ENCODE measurements around the gene ACSBG1. TPM values are rescaled to one million over a fixed set of nuclear protein-coding genes. Genes with fewer than 3 reads are reported as not detected.

The ACSBG1 gene
- total RNA-seq, 1 donor from 2014 or later = not detected

DNA sequence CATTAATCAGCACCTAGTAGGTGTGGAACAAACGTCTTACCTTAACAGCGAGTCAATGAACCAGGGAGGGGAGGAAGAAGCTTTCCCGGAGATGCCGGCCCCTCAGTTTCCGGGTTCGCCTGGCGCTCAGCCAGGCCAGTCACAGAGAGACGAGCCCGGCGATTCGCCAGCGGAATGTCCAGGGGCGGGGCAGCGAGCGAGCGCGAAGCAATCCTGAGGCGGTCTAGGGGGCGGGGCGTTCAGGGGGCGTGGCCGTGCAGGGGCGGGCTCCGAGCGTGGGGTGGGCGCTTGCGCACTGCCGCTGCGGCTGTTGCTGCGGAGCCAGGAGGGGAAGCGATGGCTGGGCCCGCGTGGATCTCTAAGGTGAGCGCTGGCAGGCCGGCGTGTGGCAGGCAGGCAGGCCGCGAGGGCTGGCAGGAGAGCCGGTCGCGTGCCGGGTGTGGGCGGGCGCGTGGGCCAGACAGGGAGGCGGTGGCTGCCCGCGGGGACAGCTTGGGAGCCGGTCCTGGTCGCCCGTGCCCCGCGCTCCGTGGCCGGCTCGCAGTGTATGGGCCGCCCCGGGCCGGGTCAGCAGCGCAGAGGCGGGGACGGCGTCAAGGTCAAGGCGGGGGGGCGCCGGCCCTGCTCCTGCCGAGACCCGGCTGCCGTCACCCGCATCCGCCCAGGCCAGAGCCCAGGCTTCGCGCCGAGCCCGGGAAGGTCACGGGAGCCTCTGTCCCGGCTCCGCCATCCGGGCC is 85.1 kb downstream of the ACSBG1 start, which contains the start of gene IDH3A:
IDH3A (plus strand) TSS at position 295 of the 737 bp plus-strand sequence; CDS start at position 337, 42 bp downstream.
- peak within 1 kb of the TSS; percentile 97 for H3K27ac Mint-ChIP-seq
- no peaks in the 10 kb centered on the region for H3K27me3 Mint-ChIP-seq
- TF ChIP-seq, protein P1, sequence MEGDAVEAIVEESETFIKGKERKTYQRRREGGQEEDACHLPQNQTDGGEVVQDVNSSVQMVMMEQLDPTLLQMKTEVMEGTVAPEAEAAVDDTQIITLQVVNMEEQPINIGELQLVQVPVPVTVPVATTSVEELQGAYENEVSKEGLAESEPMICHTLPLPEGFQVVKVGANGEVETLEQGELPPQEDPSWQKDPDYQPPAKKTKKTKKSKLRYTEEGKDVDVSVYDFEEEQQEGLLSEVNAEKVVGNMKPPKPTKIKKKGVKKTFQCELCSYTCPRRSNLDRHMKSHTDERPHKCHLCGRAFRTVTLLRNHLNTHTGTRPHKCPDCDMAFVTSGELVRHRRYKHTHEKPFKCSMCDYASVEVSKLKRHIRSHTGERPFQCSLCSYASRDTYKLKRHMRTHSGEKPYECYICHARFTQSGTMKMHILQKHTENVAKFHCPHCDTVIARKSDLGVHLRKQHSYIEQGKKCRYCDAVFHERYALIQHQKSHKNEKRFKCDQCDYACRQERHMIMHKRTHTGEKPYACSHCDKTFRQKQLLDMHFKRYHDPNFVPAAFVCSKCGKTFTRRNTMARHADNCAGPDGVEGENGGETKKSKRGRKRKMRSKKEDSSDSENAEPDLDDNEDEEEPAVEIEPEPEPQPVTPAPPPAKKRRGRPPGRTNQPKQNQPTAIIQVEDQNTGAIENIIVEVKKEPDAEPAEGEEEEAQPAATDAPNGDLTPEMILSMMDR (conservative IDR thresholded peaks at IDR 0.05) = no peak
- peak; percentile 100 for DNase-seq (ENCODE audit: extremely low spot score, unreplicated experiment)
- peak within 1 kb of the TSS; percentile 97 for H3K4me3 Mint-ChIP-seq
- peaks cover 23% of the 10 kb centered on the region for H3K4me1 Mint-ChIP-seq (ENCODE audit: unreplicated experiment)
- H3K36me3 Mint-ChIP-seq = peaks cover 7% of the 10 kb centered on the region
- no peaks in the 10 kb centered on the region for H3K9me3 Mint-ChIP-seq

DNA sequence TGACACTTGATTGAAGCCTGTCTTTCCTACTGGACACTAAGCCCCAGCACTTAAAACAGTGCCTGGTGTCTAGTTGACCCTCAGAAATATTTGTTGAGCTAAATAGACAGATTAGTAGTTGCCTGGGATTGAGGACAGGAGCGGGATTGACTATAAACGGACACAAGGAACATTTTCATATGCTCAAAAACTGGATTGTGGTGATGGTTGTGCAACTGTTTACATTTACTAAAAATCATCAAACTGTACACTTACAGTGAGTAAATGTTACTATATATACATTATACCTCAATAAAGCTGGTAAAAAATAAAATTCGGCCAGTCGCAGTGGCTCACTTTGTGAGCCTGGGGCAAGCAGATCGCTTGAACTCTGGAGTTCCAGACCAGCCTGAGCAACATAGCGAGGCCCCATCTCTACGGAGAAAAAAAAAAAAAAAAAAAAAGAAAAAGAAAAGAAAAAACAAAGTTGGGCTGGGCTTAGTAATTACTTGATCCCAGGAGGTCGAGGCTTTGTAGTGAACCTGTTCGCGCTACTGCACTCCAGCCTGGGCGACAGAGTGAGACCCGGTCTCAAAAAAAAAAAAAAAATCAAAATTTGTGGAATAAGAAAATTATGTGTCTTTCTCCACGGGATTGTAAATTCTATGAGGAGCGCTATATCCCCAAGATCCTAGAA is 85.8 kb downstream of the ACSBG1 start:
- DNase-seq (ENCODE audit: extremely low spot score, unreplicated experiment) = no peak
- Mint-ChIP-seq H3K36me3 (peaks cover 7% of the 10 kb centered on the region), H3K27ac (peak overlapping the region; percentile 97), H3K4me3 (peak overlapping the region; percentile 97), H3K4me1 (ENCODE audit: unreplicated experiment) (peaks cover 23% of the 10 kb centered on the region), H3K9me3 (no peaks in the 10 kb centered on the region), H3K27me3 (no peaks in the 10 kb centered on the region)
- TF ChIP-seq, protein P1 (conservative IDR thresholded peaks at IDR 0.05) = no peak

DNA sequence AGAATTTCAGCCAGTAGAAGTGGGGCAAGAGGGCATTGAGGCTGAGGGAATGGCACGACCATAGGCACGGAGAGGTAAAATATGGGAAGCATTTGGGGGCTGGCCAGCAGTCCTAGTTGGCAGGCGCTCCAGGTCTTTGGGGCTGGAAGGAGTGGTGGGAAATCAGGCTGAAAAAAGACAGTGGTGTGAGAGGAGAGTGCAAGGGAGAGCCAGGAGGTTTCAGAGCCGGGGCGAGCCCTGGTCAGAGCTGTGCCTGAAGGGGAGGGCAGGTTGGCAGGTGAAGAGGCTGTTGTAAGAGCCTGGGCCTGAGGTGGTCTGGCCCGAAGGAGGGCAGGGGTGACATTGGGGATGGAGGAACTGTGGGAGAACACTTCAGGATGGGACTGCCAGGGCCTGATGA is 86.8 kb downstream of the ACSBG1 start:
- Mint-ChIP-seq H3K36me3 (peaks cover 3% of the 10 kb centered on the region), H3K27me3 (no peaks in the 10 kb centered on the region), H3K4me3 (peak overlapping the region; percentile 76), H3K9me3 (no peaks in the 10 kb centered on the region), H3K27ac (peak overlapping the region; percentile 74), H3K4me1 (ENCODE audit: unreplicated experiment) (peaks cover 23% of the 10 kb centered on the region)
- TF ChIP-seq, protein P1 (conservative IDR thresholded peaks at IDR 0.05) = no peak
- DNase-seq (ENCODE audit: extremely low spot score, unreplicated experiment) = no peak

DNA sequence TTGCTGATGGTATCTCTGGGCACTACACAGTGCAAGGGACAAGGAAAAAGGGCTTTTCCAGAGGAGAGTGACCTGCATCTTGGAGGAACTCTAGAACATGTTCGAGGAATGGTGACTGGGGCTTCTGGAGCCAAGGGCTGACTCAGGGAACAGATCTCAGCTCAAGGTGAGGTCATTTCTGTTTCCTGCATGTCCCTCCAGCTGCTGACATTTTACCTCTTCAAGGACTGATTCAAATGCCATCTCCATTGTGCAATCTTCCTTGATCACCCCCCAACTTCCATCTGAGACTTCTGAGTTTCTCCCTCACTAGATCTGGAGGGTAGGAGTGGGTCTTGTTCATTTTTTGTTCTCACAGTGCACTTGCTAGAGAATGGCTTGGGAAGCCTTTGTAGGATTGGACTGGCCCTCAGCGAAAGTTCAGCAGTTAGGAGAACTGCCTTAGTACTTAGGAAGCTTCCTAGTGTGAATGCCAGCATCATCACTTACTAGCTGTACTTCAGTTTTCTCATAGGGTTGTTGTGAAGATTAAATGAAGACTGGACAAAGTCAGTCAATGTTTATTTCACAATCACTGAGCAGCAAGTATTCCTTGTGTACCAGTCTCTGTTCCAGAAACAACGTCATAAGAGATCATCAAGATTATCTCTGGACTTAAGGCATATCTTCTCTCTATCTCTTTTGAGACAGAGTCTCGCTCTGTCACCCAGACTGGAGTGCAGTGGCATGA is 87.8 kb downstream of the ACSBG1 start:
- Mint-ChIP-seq H3K4me3 (peak overlapping the region; percentile 76), H3K9me3 (no peaks in the 10 kb centered on the region), H3K36me3 (peaks cover 3% of the 10 kb centered on the region), H3K27ac (no peak overlapping the region), H3K27me3 (no peaks in the 10 kb centered on the region), H3K4me1 (ENCODE audit: unreplicated experiment) (peaks cover 23% of the 10 kb centered on the region)
- DNase-seq (ENCODE audit: extremely low spot score, unreplicated experiment) = no peak
- TF ChIP-seq, protein P1 (conservative IDR thresholded peaks at IDR 0.05) = no peak

DNA sequence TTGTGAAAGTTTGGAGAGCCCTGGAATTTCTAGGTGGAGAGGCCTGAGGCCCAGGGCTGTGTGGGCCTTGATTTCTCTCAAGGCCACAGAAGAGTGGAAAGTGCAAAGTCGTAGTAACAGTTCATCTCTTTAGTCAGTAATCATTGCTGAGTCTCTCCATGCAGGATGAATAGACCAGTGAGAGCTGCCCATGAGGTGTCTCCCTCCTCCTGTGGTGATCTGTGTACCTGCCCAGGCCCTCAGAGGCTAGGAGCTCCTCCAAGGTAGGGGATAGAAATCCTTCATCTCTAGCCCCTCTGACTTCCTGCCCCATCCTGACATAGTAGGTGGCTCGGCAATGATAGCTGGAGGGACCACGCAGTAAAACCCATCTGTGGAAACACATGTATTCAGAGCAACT is 92.0 kb downstream of the ACSBG1 start:
- Mint-ChIP-seq H3K36me3 (no peaks in the 10 kb centered on the region), H3K4me1 (ENCODE audit: unreplicated experiment) (peaks cover under 1% of the 10 kb centered on the region), H3K27me3 (no peaks in the 10 kb centered on the region), H3K27ac (no peak overlapping the region), H3K9me3 (no peaks in the 10 kb centered on the region), H3K4me3 (no peak overlapping the region)
- no peak for DNase-seq (ENCODE audit: extremely low spot score, unreplicated experiment)
- TF ChIP-seq, protein P1 (conservative IDR thresholded peaks at IDR 0.05) = no peak
